GM13977 (cell line): ENCODE data around the gene ACYP2.
"Not testable (repeated sequence)": the region's sequence is repeated elsewhere in the genome, so short reads cannot be mapped to it uniquely, and the experiment has no call there.

Experiments used
- DNase-seq: peaks from one replicate; pipeline ENCODE4 v3.0.0; 2012; ENCODE audit warnings: low spot score
- in situ Hi-C: fragments of 300-500 bp; cut with MboI; formaldehyde crosslinking; loops from one replicate; pipeline ENCODE4 v1.12.0; 2022; ENCODE audit warnings: low sequenced_read_pairs, low pct_unique_long_range_greater_than_20kb, mixed read lengths, inconsistent platforms; ENCODE audit not compliant: unreplicated experiment
- TF ChIP-seq, protein P1 (sequence below): IDR thresholded peaks from 2 replicates; pipeline ENCODE4 v1.5.1; 2012; ENCODE audit warnings: mild to moderate bottlenecking, control low read depth; ENCODE audit not compliant: insufficient read depth; ENCODE audit errors: extremely low read depth, missing control alignments

Gene ACYP2

GRCh38 chr2:54114936-54115283 lies 505 bp upstream of the ACYP2 start:
- no peak for DNase-seq
- in situ Hi-C loops, result loop anchor here (25.0 kb wide), 1 partner anchor 597 kb away; the partner anchor contains the start of gene EML6
- TF ChIP-seq, protein P1, sequence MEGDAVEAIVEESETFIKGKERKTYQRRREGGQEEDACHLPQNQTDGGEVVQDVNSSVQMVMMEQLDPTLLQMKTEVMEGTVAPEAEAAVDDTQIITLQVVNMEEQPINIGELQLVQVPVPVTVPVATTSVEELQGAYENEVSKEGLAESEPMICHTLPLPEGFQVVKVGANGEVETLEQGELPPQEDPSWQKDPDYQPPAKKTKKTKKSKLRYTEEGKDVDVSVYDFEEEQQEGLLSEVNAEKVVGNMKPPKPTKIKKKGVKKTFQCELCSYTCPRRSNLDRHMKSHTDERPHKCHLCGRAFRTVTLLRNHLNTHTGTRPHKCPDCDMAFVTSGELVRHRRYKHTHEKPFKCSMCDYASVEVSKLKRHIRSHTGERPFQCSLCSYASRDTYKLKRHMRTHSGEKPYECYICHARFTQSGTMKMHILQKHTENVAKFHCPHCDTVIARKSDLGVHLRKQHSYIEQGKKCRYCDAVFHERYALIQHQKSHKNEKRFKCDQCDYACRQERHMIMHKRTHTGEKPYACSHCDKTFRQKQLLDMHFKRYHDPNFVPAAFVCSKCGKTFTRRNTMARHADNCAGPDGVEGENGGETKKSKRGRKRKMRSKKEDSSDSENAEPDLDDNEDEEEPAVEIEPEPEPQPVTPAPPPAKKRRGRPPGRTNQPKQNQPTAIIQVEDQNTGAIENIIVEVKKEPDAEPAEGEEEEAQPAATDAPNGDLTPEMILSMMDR, result no peak

DNA sequence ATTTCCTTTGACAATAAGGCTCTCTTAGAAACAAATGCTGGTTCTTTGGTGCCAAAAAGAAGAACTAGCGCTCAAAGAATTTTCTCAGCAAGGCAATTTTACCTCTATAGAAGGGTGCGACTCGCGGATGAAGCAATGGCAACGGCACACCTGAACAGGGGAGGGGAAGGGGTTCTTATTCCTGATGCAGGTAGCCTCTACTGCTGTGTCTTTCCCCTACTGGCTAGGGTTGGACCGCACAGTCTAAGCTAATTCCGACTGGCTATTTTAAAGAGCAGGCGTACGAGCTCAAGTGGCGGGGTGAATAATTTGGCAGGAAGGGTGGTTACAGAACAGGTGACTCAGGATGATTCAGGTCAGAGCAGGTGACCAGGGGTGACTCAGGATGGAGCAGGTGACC lies 1.2 kb downstream of the ACYP2 start:
- in situ Hi-C loops, result loop anchor here (25.0 kb wide), 1 partner anchor 596 kb away; the partner anchor contains the start of gene EML6
- not testable (repeated sequence) for DNase-seq

GRCh38 chr2:54120950-54121349 lies 5.5 kb downstream of the ACYP2 start:
- TF ChIP-seq, protein P1, result no peak
- in situ Hi-C loops, result loop anchor here (25.0 kb wide), 1 partner anchor 591 kb away; the partner anchor contains the start of gene EML6
- no peak for DNase-seq

DNA sequence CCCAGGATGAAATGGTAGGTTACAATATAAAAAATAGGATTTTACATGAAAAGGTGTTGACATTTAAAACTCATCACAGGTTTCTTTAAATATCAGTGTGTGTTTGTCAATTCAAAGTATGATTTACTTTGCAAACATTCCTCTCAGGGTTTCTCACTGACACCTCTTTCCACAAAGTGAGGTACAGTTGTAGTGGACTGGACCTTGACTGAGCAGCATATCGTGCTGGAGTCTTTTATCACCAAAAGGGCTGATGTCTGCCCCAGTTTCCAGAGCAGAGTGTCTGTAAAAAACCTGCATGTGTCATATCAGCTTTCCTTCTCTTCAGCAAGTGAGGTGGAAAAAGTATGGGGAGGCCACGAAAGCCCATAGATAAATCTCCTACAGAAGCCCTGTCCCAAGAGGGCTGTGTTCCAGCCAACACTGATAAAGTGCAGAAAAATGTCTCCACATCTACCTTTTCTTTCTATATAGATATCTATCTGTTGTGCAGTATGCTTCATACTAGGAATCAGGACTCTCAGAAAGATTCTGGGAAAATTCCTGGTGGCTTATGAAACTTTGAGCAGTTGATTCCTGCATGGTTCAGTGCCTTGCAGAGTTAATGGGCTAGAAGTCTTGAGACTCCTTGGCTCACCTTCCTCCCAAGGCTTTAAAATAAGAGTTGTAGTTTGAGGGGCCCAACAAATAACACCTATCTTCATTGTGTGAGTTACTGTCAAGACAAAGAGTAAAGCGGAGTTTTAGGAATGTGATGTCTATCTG lies 6.9 kb downstream of the ACYP2 start:
- TF ChIP-seq, protein P1, result no peak
- in situ Hi-C loops, result loop anchor here (25.0 kb wide), 1 partner anchor 590 kb away; the partner anchor contains the start of gene EML6
- no peak for DNase-seq

DNA sequence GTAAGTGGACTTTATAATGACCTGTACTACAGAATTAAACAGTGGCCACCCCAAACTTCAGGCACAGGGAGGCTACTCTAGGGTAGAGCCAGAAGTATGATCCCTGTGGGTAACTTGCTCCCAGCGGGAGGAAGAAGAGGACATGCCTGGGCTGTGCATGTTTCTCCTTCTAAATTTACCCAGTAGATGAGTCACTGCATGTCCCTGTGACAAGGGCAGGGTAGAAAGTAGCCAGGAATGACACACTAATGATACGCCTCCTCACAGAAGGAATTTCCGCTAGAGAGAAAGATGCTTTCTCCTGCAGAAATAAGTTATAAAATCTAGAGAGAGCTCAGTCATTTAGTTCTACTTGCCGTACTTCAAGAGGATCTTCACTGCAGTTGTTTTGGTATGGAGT lies 7.5 kb downstream of the ACYP2 start:
- in situ Hi-C loops, result loop anchor here (25.0 kb wide), 1 partner anchor 589 kb away; the partner anchor contains the start of gene EML6
- TF ChIP-seq, protein P1, result no peak
- no peak for DNase-seq

DNA sequence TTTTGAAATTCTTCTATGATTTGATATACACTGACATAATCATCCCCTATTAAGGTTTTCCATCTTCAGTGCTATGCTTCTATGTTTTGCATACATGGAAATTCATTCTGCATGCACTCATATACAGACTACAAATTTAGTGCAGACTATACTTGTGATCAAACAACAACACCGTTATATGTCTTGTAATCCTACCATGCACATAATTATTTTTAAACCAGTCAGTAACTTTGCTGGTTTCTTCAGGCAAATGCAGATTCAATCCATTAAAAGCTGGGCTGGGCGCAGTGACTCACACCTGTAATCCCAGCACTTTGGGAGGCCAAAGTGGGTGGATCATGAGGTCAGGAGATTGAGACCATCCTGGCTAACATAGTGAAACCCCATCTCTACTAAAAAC lies 11.8 kb downstream of the ACYP2 start:
- in situ Hi-C loops, DNase-seq: not testable (repeated sequence)

DNA sequence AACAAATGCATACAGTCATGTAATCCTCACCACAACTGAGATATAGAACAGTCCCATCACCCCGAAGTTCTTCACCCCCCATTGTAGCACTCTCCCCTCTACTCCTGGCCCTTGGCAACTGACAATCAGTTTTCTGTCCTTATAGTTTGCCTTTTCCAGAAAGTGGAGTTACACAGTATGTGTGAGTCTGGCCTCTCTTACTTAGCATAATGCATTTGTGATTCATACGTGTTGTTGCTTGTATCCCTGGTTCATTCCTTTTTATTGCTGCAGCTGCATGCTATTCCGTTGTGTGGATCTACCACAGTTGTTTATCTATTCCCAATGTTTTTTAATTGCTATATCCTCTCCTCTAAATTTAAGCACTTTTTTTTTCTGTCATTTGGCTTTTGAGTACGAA lies 17.6 kb downstream of the ACYP2 start:
- in situ Hi-C loops, result no loop called here
- TF ChIP-seq, protein P1, result no peak
- DNase-seq, result no peak
